Endothelial cell of umbilical vein (primary cell): ENCODE data around the gene CETN1. TPM values are rescaled to one million over a fixed set of nuclear protein-coding genes. Genes with fewer than 3 reads are reported as not detected.

Experiments
- BruUV-seq: library from RNA; stranded (reverse); fragments of 400-500 nt; replicated peaks from 2 replicates; lab custom pipeline; 2021; lab: Mats Ljungman, UMichigan
- CTCF ChIA-PET: fragments of 300-600, 350-600 bp; sonication (Branson Sonifier 250); formaldehyde crosslinking; loops from one replicate; lab custom pipeline; 2021; ENCODE audit warnings: antibody characterized with exemption, inconsistent platforms; lab: Charles Lee
- POLR2A ChIA-PET: fragments of 300-600, 350-600 bp; sonication (Branson Sonifier 250); formaldehyde crosslinking; loops from one replicate; lab custom pipeline; 2021; ENCODE audit warnings: antibody characterized with exemption, inconsistent platforms; lab: Charles Lee
- DNase-seq: peaks from one replicate; pipeline ENCODE4 v3.0.0-alpha.2; 2011; ENCODE audit warnings: low read depth, low spot score
- FAIRE-seq: peaks from 2 replicates; lab custom pipeline; 2011; peaks lifted over from hg19 to GRCh38; lab: Jason Lieb, UNC
- H2AFZ ChIP-seq: 2 replicates; pipeline ENCODE4 v1.6.0; 2012; ENCODE audit warnings: low read depth, low read length, control low read depth, inconsistent platforms
- H3K27ac ChIP-seq: 2 replicates; pipeline ENCODE4 v1.5.1; 2011; ENCODE audit warnings: low read depth, mild to moderate bottlenecking, control low read depth, low read length, moderate library complexity; ENCODE audit not compliant: insufficient read depth
- H3K27me3 ChIP-seq, 2 experiments: 2 replicates each; pipeline versions ENCODE4 v1.6.0 to v1.6.1; 2011; ENCODE audit warnings: low read length in 2 of 2, mixed read lengths in 1 of 2; ENCODE audit not compliant: control insufficient read depth in 2 of 2, insufficient read depth in 2 of 2
- H3K36me3 ChIP-seq, 2 experiments: 2 replicates in 1 of 2; 3 replicates in 1 of 2; pipeline ENCODE4 v1.5.1; 2011; ENCODE audit warnings: low read length in 2 of 2, mild to moderate bottlenecking in 1 of 2, moderate library complexity in 1 of 2; ENCODE audit not compliant: control insufficient read depth in 2 of 2, insufficient read depth in 2 of 2; ENCODE audit errors: extremely low read depth in 1 of 2
- H3K4me1 ChIP-seq: 3 replicates; pipeline ENCODE4 v1.5.1; 2011; ENCODE audit warnings: mild to moderate bottlenecking, low read length; ENCODE audit not compliant: control insufficient read depth, insufficient read depth; ENCODE audit errors: extremely low read depth
- H3K4me2 ChIP-seq: 2 replicates; pipeline ENCODE4 v1.6.1; 2011; ENCODE audit warnings: low read length, control low read depth, mixed read lengths; ENCODE audit not compliant: insufficient read depth
- H3K4me3 ChIP-seq, 3 experiments: fragments of 200-600 bp in 1 of 3; sonication (generic), shearing (Covaris generic) in 1 of 3; replicated peaks in 1 of 3; 2 replicates each; pipeline ENCODE4 v1.5.1; 2011 to 2016; ENCODE audit warnings: control low read depth in 3 of 3, low read length in 3 of 3, mild to moderate bottlenecking in 2 of 3, inconsistent platforms in 1 of 3, low read depth in 1 of 3, moderate library complexity in 1 of 3; ENCODE audit not compliant: insufficient read depth in 1 of 3
- H3K79me2 ChIP-seq: 2 replicates; pipeline ENCODE4 v1.6.0; 2012; ENCODE audit warnings: low read length, inconsistent platforms; ENCODE audit not compliant: control insufficient read depth, insufficient read depth
- H3K9ac ChIP-seq: replicated peaks from 2 replicates; pipeline ENCODE3; 2011; ENCODE audit warnings: low read length, control low read depth; ENCODE audit not compliant: insufficient read depth; ENCODE audit errors: extremely low read depth
- H3K9me1 ChIP-seq: replicated peaks from 3 replicates; pipeline ENCODE4 v1.6.0; 2011; ENCODE audit warnings: mild to moderate bottlenecking, low read length; ENCODE audit not compliant: control insufficient read depth, insufficient read depth; ENCODE audit errors: extremely low read depth
- H3K9me3 ChIP-seq: replicated peaks from 2 replicates; pipeline ENCODE4 v1.5.1; 2012; ENCODE audit warnings: low read length, inconsistent platforms; ENCODE audit not compliant: control insufficient read depth, insufficient read depth
- H4K20me1 ChIP-seq: replicated peaks from 2 replicates; pipeline ENCODE3; 2011; ENCODE audit warnings: mild to moderate bottlenecking, low read length; ENCODE audit not compliant: control insufficient read depth, insufficient read depth; ENCODE audit errors: extremely low read depth
- EZH2 ChIP-seq: IDR thresholded peaks from 2 replicates; pipeline ENCODE4 v1.6.1; 2012; ENCODE audit warnings: borderline replicate concordance, low read depth, mild to moderate bottlenecking, moderate library complexity, low read length, inconsistent platforms; ENCODE audit not compliant: severe bottlenecking
- FOS ChIP-seq: IDR thresholded peaks from 2 replicates; pipeline ENCODE4 v1.6.1; 2011; ENCODE audit warnings: mild to moderate bottlenecking, low read length, moderate library complexity, borderline replicate concordance; ENCODE audit not compliant: insufficient read depth
- GATA2 ChIP-seq: IDR thresholded peaks from 2 replicates; pipeline ENCODE4 v1.7.0; 2011; ENCODE audit warnings: low read depth, mild to moderate bottlenecking, moderate library complexity, mixed read lengths, low read length; ENCODE audit not compliant: insufficient read length, insufficient read depth
- JUN ChIP-seq: IDR thresholded peaks from 2 replicates; pipeline ENCODE4 v1.6.1; 2011; ENCODE audit warnings: borderline replicate concordance, low read depth; ENCODE audit not compliant: insufficient read length, insufficient read depth
- MAX ChIP-seq: IDR thresholded peaks from 2 replicates; pipeline ENCODE4 v1.6.1; 2011; ENCODE audit not compliant: insufficient read depth, insufficient read length
- MYC ChIP-seq: IDR thresholded peaks from one replicate; pipeline ENCODE4 v1.6.1; 2011; ENCODE audit warnings: mild to moderate bottlenecking, low read depth, low read length
- POLR2A ChIP-seq: IDR thresholded peaks from 2 replicates; pipeline ENCODE4 v1.6.1; 2012; ENCODE audit warnings: low read depth, mild to moderate bottlenecking, control low read depth, low read length
- POLR2AphosphoS5 ChIP-seq: IDR thresholded peaks from 2 replicates; pipeline ENCODE4 v1.6.1; 2012; ENCODE audit warnings: low read depth, mild to moderate bottlenecking, control low read depth, low read length, moderate library complexity; ENCODE audit not compliant: insufficient read depth
- dilution Hi-C: fragments of 300-500 bp; cut with MboI; formaldehyde crosslinking; loops from one replicate; pipeline ENCODE4 v1.15.0; 2019; ENCODE audit warnings: low sequenced_read_pairs; ENCODE audit not compliant: extremely low pct_ligation_motif_present
- intact Hi-C: fragments of 100-400 bp; cut with micrococcal nuclease; formaldehyde crosslinking; loops from one replicate; pipeline ENCODE4 v1.10.0; 2022
- polyA plus RNA-seq, 4 experiments: library from polyadenylated mRNA; depleted of rRNA in 3 of 4; stranded (reverse) in 3 of 4; unstranded in 1 of 4; fragments of >200 nt; gene quantifications; 2 replicates each; pipeline versions ENCODE4 v1.2.1 to v1.2.3, GENCODE V29; 2011 to 2012; ENCODE audit warnings: missing spikeins in 1 of 4
- total RNA-seq: library from RNA; stranded (reverse); gene quantifications from 2 replicates; pipeline ENCODE4 v1.2.3, GENCODE V29; 2021
- TF ChIP-seq, protein P1 (sequence below), 2 donors: IDR thresholded peaks; 1 replicate in 1 of 2; 2 replicates in 1 of 2; pipeline ENCODE4 v1.5.1; 2011; ENCODE audit warnings: low read length in 2 of 2, mild to moderate bottlenecking in 2 of 2, moderate library complexity in 2 of 2, control low read depth in 1 of 2, inconsistent platforms in 1 of 2, low read depth in 1 of 2; ENCODE audit not compliant: insufficient read depth in 1 of 2; ENCODE audit errors: extremely low read depth in 1 of 2

CETN1 gene
- total and polyA plus RNA-seq, 2 donors (not counting 3 experiments of a cell fraction or from before 2014, with no cell fraction given): not detected

DNA sequence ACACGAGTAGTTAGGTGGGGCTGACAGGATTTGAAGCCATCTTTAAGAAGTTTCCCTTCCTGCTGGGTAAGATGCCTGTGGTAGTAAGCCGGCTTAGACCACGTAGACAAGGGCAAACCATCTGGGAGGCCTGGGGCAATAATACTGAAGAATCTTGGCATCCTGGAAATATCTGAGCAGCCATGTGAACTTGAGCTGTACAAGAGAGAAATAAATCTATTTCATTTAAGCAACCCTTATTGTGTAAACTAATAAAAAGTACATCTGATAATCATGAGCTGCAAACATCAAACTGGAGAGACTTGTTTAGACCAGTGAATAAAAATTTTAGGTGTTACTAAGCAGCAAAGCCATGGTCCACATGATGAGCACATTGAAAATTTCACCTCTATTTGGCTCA lies 11.4 kb upstream of the CETN1 start:
- Histone ChIP-seq H2AFZ (no peak overlapping the region), H3K4me1 (peaks cover 2% of the 10 kb centered on the region), H3K79me2 (no peaks in the 10 kb centered on the region), H3K4me3 (no peak overlapping the region), H3K9ac (no peak overlapping the region), H3K27me3 (peaks cover 12 to 16% of the 10 kb centered on the region in 2 experiments), H4K20me1 (no peaks in the 10 kb centered on the region), H3K36me3 (no peaks in the 10 kb centered on the region), H3K9me1 (no peaks in the 10 kb centered on the region), H3K27ac (no peak overlapping the region), H3K9me3 (no peaks in the 10 kb centered on the region), H3K4me2 (no peak overlapping the region)
- DNase-seq: no peak
- CTCF ChIA-PET: no interaction called here
- no peak for FAIRE-seq
- POLR2A ChIA-PET: no interaction called here
- dilution Hi-C loops: no loop called here
- intact Hi-C loops: no loop called here
- no peak for TF ChIP-seq GATA2
- no peak for TF ChIP-seq JUN
- TF ChIP-seq POLR2AphosphoS5: no peak
- TF ChIP-seq POLR2A: no peak
- TF ChIP-seq MAX: no peak
- no peak for TF ChIP-seq MYC
- no TSS peak for BruUV-seq

GRCh38 chr18:570256-570655 lies 9.9 kb upstream of the CETN1 start:
- H3K4me2 ChIP-seq: no peak overlapping the region
- BruUV-seq: no TSS peak
- H3K4me3 ChIP-seq: no peak overlapping the region
- H3K9me1 ChIP-seq: no peaks in the 10 kb centered on the region
- TF ChIP-seq, protein P1, sequence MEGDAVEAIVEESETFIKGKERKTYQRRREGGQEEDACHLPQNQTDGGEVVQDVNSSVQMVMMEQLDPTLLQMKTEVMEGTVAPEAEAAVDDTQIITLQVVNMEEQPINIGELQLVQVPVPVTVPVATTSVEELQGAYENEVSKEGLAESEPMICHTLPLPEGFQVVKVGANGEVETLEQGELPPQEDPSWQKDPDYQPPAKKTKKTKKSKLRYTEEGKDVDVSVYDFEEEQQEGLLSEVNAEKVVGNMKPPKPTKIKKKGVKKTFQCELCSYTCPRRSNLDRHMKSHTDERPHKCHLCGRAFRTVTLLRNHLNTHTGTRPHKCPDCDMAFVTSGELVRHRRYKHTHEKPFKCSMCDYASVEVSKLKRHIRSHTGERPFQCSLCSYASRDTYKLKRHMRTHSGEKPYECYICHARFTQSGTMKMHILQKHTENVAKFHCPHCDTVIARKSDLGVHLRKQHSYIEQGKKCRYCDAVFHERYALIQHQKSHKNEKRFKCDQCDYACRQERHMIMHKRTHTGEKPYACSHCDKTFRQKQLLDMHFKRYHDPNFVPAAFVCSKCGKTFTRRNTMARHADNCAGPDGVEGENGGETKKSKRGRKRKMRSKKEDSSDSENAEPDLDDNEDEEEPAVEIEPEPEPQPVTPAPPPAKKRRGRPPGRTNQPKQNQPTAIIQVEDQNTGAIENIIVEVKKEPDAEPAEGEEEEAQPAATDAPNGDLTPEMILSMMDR (IDR thresholded peaks at IDR 0.05; ENCODE audit: extremely low read depth in 1 of 2, insufficient read depth in 1 of 2, low read depth in 1 of 2, low read length in 2 of 2): no peak
- TF ChIP-seq GATA2: no peak
- no peak for TF ChIP-seq EZH2
- no peak for TF ChIP-seq MAX
- TF ChIP-seq FOS: no peak
- TF ChIP-seq JUN: no peak
- TF ChIP-seq MYC: no peak
- no peak for TF ChIP-seq POLR2A
- no peak for TF ChIP-seq POLR2AphosphoS5
- H3K79me2 ChIP-seq: no peaks in the 10 kb centered on the region
- H3K36me3 ChIP-seq: no peaks in the 10 kb centered on the region
- H4K20me1 ChIP-seq: no peaks in the 10 kb centered on the region
- no peak overlapping the region for H3K9ac ChIP-seq
- no peak for FAIRE-seq
- no peaks in the 10 kb centered on the region for H3K9me3 ChIP-seq
- peak; percentile 59 for DNase-seq
- intact Hi-C loops: no loop called here
- CTCF ChIA-PET: interaction anchor here (1.0 to 1.9 kb wide), 2 partner anchors 28 to 45 kb away, joined by 3 to 9 read pairs; no protein-coding TSS in a partner anchor
- no peak overlapping the region for H3K27ac ChIP-seq
- no peak overlapping the region for H2AFZ ChIP-seq
- POLR2A ChIA-PET: no interaction called here
- dilution Hi-C loops: no loop called here
- H3K27me3 ChIP-seq: peaks cover 15 to 24% of the 10 kb centered on the region in 2 experiments
- H3K4me1 ChIP-seq: peaks cover 2% of the 10 kb centered on the region
